Caco-2 (cell line): ENCODE results near the gene PFKP. TPM values are rescaled to one million over a fixed set of nuclear protein-coding genes. Genes with fewer than 3 reads are reported as not detected.

Source experiments
- BruUV-seq: library from RNA; stranded (reverse); fragments of 400-500 nt; replicated peaks from 2 replicates; lab custom pipeline; 2021; lab: Mats Ljungman, UMichigan
- CTCF ChIA-PET: fragments of 300-600 bp; sonication (Branson Sonifier 250); formaldehyde crosslinking; loops from one replicate; lab custom pipeline; 2022; ENCODE audit warnings: antibody characterized with exemption; lab: Charles Lee
- POLR2A ChIA-PET: fragments of 300-600 bp; sonication (Branson Sonifier 250); formaldehyde crosslinking; loops from one replicate; lab custom pipeline; 2022; ENCODE audit warnings: antibody characterized with exemption; lab: Charles Lee
- DNase-seq, 2 experiments: peaks; one replicate each; pipeline versions ENCODE4 v3.0.0 to v3.0.0-alpha.2; 2020 to 2022
- H3K27me3 ChIP-seq: replicated peaks from 2 replicates; pipeline ENCODE4 v1.6.0; 2011; ENCODE audit warnings: low read length; ENCODE audit not compliant: control insufficient read depth, insufficient read depth
- H3K36me3 ChIP-seq: 2 replicates; pipeline ENCODE4 v1.5.1; 2011; ENCODE audit warnings: low read length; ENCODE audit not compliant: control insufficient read depth, insufficient read depth
- H3K4me1 ChIP-seq: fragments of 250-450 bp; sonication (Bioruptor Pico); 2 replicates; pipeline ENCODE4 v1.5.1; 2020; ENCODE audit warnings: mild to moderate bottlenecking
- H3K4me3 ChIP-seq: 2 replicates; pipeline ENCODE4 v1.5.1; 2011; ENCODE audit warnings: low read depth, mild to moderate bottlenecking, control low read depth, low read length
- H3K9me3 ChIP-seq: fragments of 250-450 bp; sonication (Bioruptor Pico); 2 replicates; pipeline ENCODE4 v1.5.1; 2020; ENCODE audit warnings: mild to moderate bottlenecking, moderate library complexity
- H3K27ac Mint-ChIP-seq: one replicate; pipeline ENCODE4 v1.8.0; 2022; ENCODE audit warnings: mixed read lengths; ENCODE audit not compliant: unreplicated experiment
- H3K27me3 Mint-ChIP-seq: one replicate; pipeline ENCODE4 v1.8.0; 2022; ENCODE audit warnings: mixed read lengths; ENCODE audit not compliant: insufficient read depth, unreplicated experiment
- H3K36me3 Mint-ChIP-seq: one replicate; pipeline ENCODE4 v1.8.0; 2022; ENCODE audit warnings: mild to moderate bottlenecking, mixed read lengths; ENCODE audit not compliant: insufficient read depth, unreplicated experiment
- H3K4me1 Mint-ChIP-seq: one replicate; pipeline ENCODE4 v1.8.0; 2022; ENCODE audit warnings: low read depth, mixed read lengths; ENCODE audit not compliant: unreplicated experiment
- H3K4me3 Mint-ChIP-seq: one replicate; pipeline ENCODE4 v1.8.0; 2022; ENCODE audit warnings: mild to moderate bottlenecking, moderate library complexity, mixed read lengths; ENCODE audit not compliant: unreplicated experiment
- H3K9me3 Mint-ChIP-seq: one replicate; pipeline ENCODE4 v1.8.0; 2022; ENCODE audit warnings: mixed read lengths; ENCODE audit not compliant: unreplicated experiment
- CTCF ChIP-seq, 2 experiments: fragments of 200-600 bp in 1 of 2; IDR thresholded peaks; 1 replicate in 1 of 2; 2 replicates in 1 of 2; pipeline versions ENCODE4 v1.5.1 to v1.8.0; 2011 to 2022; ENCODE audit warnings: antibody characterized with exemption in 1 of 2, control low read depth in 1 of 2, inconsistent platforms in 1 of 2, low read depth in 1 of 2, low read length in 1 of 2, mild to moderate bottlenecking in 1 of 2, moderate library complexity in 1 of 2; ENCODE audit not compliant: insufficient read depth in 1 of 2, severe bottlenecking in 1 of 2, unreplicated experiment in 1 of 2
- intact Hi-C: fragments of 100-400 bp; cut with micrococcal nuclease; formaldehyde crosslinking; loops from one replicate; pipeline ENCODE4 v1.10.0; 2022; ENCODE audit not compliant: unreplicated experiment
- total RNA-seq: library from RNA; stranded (reverse); gene quantifications from 2 replicates; pipeline ENCODE4 v1.2.3, GENCODE V29; 2022

PFKP gene
- total RNA-seq, 1 experiment from 2014 or later: 218 TPM

GRCh38 chr10:3186368-3186767 lies 119.0 kb downstream of the PFKP start:
- Mint-ChIP-seq H3K4me3 (no peak overlapping the region), H3K36me3 (no peaks in the 10 kb centered on the region), H3K27me3 (peaks cover 19% of the 10 kb centered on the region), H3K9me3 (no peaks in the 10 kb centered on the region), H3K4me1 (no peaks in the 10 kb centered on the region), H3K27ac (no peak overlapping the region)
- intact Hi-C loops: no loop called here
- DNase-seq: no peak
- CTCF ChIA-PET: no interaction called here
- Histone ChIP-seq H3K36me3 (no peaks in the 10 kb centered on the region), H3K27me3 (no peaks in the 10 kb centered on the region), H3K9me3 (no peaks in the 10 kb centered on the region), H3K4me3 (no peak overlapping the region), H3K4me1 (no peaks in the 10 kb centered on the region)
- POLR2A ChIA-PET: no interaction called here
- TF ChIP-seq CTCF (IDR thresholded peaks at IDR 0.05; ENCODE audit: insufficient read depth in 1 of 2, low read depth in 1 of 2, low read length in 1 of 2, severe bottlenecking in 1 of 2, unreplicated experiment in 1 of 2): no peak
- BruUV-seq: no TSS peak

Other genes starting within 250 kb of the PFKP start
- gene PITRM1, start 105.2 kb downstream of the PFKP start, total RNA-seq: 80.5 and 85.4 TPM in 2 replicates